ENCODE measurements around the gene FBXL14. TPM values are rescaled to one million over a fixed set of nuclear protein-coding genes. Genes with fewer than 3 reads are reported as not detected.

The FBXL14 gene
- total RNA-seq, 2 donors from 2014 or later, result 6.3 to 11.3 TPM

DNA sequence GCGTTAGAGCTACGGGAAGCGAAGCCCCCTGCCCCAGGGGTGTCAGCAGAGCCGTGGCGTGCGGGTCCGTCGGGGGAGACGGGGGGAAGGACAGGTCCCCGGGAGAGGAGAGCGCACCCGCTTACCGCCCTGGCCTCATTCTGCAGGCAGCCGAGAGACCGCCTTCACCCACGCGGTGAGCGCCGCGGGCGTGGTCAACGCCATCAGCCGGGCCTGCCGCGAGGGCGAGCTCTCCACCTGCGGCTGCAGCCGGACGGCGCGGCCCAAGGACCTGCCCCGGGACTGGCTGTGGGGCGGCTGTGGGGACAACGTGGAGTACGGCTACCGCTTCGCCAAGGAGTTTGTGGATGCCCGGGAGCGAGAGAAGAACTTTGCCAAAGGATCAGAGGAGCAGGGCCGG, 45.2 kb upstream of the FBXL14 start:
- Histone ChIP-seq H3K27me3 (no peaks in the 10 kb centered on the region), H3K4me3 (no peak overlapping the region), H3K9me3 (no peaks in the 10 kb centered on the region), H3K36me3 (no peaks in the 10 kb centered on the region), H3K27ac (no peak overlapping the region), H3K4me1 (peaks cover 0 to 11% of the 10 kb centered on the region in 2 donors)
- DNase-seq (ENCODE audit: low spot score), result no peak
- TF ChIP-seq, protein P1, sequence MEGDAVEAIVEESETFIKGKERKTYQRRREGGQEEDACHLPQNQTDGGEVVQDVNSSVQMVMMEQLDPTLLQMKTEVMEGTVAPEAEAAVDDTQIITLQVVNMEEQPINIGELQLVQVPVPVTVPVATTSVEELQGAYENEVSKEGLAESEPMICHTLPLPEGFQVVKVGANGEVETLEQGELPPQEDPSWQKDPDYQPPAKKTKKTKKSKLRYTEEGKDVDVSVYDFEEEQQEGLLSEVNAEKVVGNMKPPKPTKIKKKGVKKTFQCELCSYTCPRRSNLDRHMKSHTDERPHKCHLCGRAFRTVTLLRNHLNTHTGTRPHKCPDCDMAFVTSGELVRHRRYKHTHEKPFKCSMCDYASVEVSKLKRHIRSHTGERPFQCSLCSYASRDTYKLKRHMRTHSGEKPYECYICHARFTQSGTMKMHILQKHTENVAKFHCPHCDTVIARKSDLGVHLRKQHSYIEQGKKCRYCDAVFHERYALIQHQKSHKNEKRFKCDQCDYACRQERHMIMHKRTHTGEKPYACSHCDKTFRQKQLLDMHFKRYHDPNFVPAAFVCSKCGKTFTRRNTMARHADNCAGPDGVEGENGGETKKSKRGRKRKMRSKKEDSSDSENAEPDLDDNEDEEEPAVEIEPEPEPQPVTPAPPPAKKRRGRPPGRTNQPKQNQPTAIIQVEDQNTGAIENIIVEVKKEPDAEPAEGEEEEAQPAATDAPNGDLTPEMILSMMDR (IDR thresholded peaks at IDR 0.05), result no peak

GRCh38 chr12:1638203-1638602, 43.8 kb upstream of the FBXL14 start:
- Histone ChIP-seq H3K9me3 (no peaks in the 10 kb centered on the region), H3K4me1 (peaks cover 0 to 6% of the 10 kb centered on the region in 2 donors)

DNA sequence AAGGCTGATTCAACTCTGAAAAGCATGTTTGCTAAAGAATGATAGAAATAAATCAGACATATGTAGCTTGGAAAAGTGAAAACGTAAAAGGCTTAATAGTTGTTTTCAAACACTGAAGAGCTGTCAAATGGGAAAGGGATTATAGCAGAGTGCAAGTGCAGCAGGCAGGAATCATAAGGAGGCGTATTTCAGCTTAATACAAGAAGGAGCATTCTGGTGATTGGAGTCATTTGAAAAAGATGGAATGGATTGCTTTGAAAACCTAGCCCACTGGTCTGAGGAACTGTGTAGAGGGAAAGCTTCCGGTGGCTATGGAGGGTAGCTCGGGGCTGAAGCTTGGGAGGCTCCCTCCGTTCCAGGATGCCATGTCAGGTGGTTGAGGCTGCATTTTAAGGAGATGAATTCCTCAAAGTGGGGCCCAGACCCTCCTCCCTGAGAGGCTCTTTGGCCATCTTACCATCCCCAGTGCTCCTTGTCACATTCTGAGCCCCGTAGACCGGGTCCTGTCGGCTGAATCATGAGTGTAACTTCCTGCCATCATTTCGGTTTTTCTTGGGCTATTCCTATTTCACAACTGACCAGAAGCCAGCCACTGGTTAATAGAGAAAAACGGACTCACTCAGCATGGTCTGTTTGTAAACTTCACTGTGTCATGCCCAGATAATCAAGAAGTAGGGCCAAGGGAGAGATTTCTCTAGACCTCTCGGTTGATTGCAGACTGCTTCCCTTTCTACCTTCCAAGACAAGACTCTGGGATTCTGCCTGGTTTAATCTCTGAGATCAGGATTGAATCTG, 41.1 kb upstream of the FBXL14 start:
- Histone ChIP-seq H3K4me3 (no peak overlapping the region), H3K4me1 (peaks cover 0 to 25% of the 10 kb centered on the region in 2 donors), H3K27me3 (no peaks in the 10 kb centered on the region), H3K36me3 (no peaks in the 10 kb centered on the region), H3K9me3 (no peaks in the 10 kb centered on the region), H3K27ac (no peak overlapping the region)
- DNase-seq (ENCODE audit: low spot score), result no peak
- TF ChIP-seq, protein P1 (IDR thresholded peaks at IDR 0.05), result no peak

More at GRCh38 chr12:1638203-1638602, 43.8 kb upstream of the FBXL14 start:
- H3K27me3 ChIP-seq, result no peaks in the 10 kb centered on the region
- H3K27ac ChIP-seq, result no peak overlapping the region
- H3K4me3 ChIP-seq, result no peak overlapping the region
- no peak for DNase-seq (ENCODE audit: low spot score)
- H3K36me3 ChIP-seq, result no peaks in the 10 kb centered on the region
- TF ChIP-seq, protein P1 (IDR thresholded peaks at IDR 0.05), result no peak

DNA sequence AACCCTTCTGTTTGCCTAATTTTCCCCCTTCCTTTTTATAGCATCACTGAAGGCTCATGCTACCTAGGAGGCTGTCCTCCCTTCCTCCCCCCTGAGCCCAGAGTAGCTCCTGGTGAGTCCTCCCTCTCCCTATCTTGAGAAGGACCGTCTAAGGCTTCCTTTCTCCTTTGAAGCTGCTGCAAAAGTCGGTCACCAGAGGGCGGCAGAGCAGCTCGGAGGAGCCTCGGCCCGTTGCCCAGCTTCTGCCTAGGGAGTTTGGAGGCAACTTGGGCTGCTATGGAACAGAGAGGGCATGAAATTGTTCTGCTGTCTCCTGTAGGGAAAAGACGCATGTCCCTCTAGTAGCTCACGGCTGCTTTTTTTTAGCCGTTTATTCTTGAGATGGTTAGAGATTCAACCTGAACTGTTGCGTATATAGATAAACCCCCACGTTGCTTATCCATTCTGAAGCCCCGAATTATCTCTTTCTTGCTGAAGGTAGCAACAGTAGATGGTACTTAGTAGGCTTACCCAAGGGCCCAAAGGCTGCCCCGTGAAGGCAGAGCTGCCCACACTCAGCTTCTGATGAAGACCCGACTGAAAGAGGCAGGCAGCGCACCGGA, 40.3 kb upstream of the FBXL14 start:
- H3K4me1 ChIP-seq, result peaks cover 0 to 32% of the 10 kb centered on the region in 2 donors
- H3K27ac ChIP-seq, result no peak overlapping the region
- no peak overlapping the region for H3K4me3 ChIP-seq

GRCh38 chr12:1634149-1634548, 39.8 kb upstream of the FBXL14 start:
- H3K4me3 ChIP-seq, result no peak overlapping the region
- H3K27me3 ChIP-seq, result no peaks in the 10 kb centered on the region
- TF ChIP-seq, protein P1 (IDR thresholded peaks at IDR 0.05), result no peak
- H3K27ac ChIP-seq, result no peak overlapping the region
- no peaks in the 10 kb centered on the region for H3K9me3 ChIP-seq
- H3K4me1 ChIP-seq, result peaks cover 0 to 37% of the 10 kb centered on the region in 2 donors
- no peak for DNase-seq (ENCODE audit: low spot score)
- H3K36me3 ChIP-seq, result no peaks in the 10 kb centered on the region

More for the DNA sequence above, 40.3 kb upstream of the FBXL14 start:
- H3K9me3 ChIP-seq, result no peaks in the 10 kb centered on the region
- TF ChIP-seq, protein P1 (IDR thresholded peaks at IDR 0.05), result peak; percentile 55 to 90
- no peaks in the 10 kb centered on the region for H3K27me3 ChIP-seq
- H3K36me3 ChIP-seq, result no peaks in the 10 kb centered on the region
- peak; percentile 79 for DNase-seq (ENCODE audit: low spot score)
